Fibroblast of peridontal ligament (primary cell): Measurements from ENCODE around the gene OBSL1.
A peak's percentile ranks its signal among the peaks of the same experiment; 100 is the strongest.

Source experiments
- DNase-seq: peaks from one replicate; pipeline ENCODE4 v3.0.0-alpha.2; 2010; ENCODE audit errors: extremely low read depth

The OBSL1 gene

GRCh38 chr2:219531639-219532377 is 39.5 kb downstream of the OBSL1 start:
- DNase-seq: no peak

DNA sequence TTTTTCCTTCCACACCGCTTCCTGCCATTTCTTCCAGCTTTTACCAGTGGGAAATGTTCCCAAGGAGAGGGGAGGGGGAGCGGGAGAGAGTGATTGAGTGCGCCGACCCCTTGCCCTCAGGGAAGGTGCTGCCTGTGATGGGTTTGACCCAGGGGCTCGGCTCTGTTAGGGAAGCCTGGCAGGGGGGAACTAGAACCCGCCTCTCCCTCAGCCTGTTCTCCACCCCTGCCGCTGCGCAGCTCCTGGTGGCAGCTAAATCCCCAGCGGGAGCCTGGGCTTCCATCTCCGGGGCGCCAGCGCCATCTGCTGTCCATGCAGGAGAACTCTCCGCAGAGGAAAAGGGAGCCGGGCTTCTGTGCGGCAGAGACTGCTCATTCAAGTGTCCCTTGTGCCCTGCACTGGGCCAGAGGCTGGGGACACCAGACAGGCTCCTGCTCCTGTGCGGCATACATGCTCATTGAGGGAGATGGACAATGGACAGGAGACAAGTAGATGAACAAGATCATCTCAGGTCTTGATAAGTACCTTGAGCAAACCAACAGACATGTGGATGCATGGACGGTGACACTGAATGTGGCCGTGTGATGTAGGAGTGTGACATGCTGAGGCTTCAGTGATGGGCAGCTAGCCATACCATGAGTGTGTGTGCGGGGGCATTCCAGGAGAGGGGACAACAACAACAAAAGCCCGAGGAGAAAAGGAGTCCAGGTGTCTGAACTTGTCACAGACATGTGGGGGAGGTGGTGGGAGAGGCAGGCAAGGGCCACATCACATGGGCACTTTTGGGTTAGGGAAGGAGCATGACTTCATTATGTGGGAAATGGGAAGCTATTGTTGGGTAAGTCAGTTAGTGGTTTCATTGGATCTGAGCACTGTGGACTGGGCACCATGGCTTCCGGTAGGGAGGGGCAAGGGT is 41.0 kb downstream of the OBSL1 start:
- peak; percentile 81 for DNase-seq

DNA sequence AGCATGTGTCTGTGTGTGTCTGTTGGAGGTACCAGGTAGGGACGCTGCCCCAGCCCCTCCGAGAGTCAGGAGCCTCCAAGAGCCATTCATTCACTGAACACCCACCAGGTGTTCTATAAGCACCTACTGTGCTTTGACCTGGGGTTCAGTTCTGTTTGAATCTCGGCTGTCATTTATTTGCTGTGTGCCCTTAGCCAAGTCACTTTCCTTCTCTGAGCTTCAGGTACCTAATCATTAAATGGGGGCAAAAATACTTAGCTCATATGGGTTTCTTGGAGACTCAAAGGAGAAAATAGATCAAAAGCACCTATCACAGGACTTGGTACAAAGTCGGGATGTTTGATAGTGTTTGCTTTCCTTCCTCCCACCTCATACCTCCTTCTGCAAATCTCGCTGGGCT is 43.9 kb downstream of the OBSL1 start:
- DNase-seq: no peak

DNA sequence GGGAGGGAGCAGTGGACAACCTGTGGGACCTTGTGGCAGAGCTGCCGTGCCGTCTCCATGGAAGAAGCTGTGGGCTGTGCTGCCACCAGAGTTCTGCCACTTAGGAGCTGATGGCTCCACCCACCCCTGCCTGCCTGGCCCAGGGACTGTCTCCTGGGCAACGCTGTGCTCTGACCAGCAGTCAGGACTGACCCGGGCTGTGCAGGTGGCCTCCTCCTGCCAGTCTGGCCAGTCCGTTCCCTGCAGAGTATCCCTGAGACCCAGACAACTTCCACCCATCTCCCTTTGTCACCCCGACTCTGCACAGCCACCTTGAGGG is 44.3 kb downstream of the OBSL1 start:
- DNase-seq: no peak

DNA sequence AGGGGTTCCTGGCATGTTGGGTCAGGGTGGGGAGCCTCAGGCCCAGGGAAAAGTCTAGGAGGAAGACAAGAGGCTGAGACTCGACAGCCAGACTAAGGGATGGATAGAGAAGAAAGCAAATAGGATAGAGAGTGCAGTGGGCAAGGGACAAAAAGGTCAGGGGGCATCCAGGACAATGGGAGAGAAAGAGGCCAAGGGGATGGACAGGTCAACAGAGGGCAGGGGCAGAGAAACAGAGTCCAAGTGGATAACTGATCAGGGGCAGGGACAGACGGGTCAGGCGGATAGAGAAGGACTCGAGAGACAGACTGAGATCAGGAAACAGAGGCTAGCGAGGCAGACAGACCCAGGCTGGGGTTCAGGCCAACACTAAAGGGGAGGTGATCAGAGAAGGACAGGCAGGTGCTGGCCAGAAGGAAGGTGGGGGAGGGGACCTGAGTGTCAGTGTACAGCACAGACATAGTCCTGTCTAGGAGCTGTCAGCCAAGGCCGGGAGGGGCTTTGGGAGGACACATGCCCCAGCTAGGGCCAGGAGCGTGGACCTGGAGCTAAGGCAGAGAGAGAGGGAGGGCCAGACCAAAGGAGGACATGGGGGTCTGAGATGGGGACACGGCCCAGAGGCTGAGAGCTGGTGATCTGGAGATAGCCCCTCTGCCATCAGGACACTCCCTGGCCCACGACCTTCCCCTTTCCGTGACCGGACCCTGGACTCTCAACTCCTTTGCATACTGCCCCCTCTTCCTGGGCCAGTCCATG is 44.8 kb downstream of the OBSL1 start:
- DNase-seq: no peak

- DNase-seq: no peak
Measured at GRCh38 chr2:219525533-219526232, 45.7 kb downstream of the OBSL1 start.

GRCh38 chr2:219524817-219525216 is 46.5 kb downstream of the OBSL1 start:
- DNase-seq: no peak

GRCh38 chr2:219523031-219523671 is 48.2 kb downstream of the OBSL1 start:
- DNase-seq: no peak

DNA sequence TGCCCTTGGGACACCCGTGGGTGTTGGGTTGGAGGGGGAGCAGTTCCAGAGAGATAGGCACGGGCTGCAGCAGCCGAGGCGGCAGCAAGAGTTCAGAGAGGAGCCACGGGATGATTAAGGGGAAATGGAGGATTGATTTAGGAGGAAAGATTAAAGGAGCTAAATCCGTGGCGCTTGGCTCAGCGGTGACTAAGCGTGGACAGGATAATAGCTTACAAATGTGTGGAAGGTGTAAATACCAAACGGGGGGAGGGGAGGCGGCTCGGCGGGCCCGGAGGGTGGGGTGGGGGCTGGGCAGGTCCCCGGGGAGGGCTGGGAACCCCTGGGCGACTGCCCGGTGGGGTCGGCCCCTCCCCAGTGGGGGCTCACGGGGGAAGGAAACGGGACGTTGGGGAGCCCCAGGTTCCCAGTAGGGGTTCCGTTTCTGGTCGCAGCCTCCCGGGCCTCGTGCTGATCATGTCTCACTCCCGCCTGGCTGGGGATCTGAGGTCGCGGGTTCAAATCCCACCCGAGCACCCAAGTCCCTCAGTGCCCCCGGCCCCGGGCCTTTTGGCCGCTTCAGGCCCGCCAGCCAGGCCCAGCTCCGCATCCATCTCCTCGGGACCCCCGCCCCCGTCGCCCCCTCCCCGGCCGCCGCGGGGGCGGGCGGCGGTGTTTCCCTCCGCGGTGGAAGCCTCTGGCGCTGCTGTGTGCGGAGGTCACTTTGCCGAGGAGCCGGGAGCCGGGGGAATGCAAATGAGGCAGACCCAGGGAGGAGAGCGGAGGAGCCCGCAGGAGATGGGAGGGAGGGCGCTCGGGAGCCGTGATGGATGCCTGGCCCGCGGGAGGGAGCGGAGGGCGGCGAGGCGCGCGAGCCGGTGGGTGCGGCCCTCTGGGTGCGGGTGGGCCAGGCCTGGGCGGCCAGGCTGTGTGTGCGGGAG is 49.0 kb downstream of the OBSL1 start:
- DNase-seq: peak; percentile 66

GRCh38 chr2:219521066-219521880 is 50.1 kb downstream of the OBSL1 start:
- no peak for DNase-seq

- no peak for DNase-seq
Measured at GRCh38 chr2:219520079-219520478, 51.3 kb downstream of the OBSL1 start.

DNA sequence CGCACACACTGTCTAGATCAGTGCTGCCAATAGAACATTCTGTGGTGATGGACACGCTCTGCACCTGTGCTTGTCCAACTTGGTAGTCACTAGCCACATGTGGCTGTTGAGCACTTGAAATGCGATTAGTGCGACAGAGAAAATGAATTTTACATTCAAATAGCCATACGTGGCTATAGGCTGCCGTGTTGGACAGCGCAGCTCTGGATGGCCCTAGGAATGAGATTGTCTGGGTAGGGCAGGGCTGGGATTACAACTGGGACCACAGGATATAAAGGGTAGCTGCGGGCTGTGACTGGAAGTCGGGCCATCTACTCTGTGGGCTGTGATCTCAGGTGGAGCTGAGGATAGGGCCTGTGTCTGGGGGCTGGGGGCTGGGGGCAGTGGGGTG is 51.8 kb downstream of the OBSL1 start:
- no peak for DNase-seq

- DNase-seq: no peak
Measured at GRCh38 chr2:219517954-219518778, 53.2 kb downstream of the OBSL1 start.

DNA sequence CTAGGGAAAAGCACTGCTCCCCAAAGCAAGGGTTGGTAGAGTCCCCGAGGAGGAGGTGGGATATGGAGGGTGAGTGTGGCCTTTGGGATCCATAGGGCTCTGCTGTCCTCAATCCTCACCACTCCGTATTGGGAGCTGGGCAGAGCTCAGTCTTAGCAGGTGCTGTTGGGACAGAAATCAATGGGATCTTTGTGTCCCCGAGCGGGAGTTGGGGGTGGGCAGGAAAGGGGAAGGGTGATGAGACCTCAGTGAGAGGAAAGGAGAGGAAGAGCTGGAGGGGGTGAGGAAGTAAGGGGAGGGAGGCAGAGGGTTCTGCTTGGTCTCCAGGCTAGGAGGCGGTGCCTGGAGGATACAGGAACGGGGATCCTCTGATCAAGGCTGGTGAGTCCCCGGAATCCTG is 54.5 kb downstream of the OBSL1 start:
- no peak for DNase-seq

GRCh38 chr2:219515874-219516629 is 55.3 kb downstream of the OBSL1 start:
- no peak for DNase-seq

DNA sequence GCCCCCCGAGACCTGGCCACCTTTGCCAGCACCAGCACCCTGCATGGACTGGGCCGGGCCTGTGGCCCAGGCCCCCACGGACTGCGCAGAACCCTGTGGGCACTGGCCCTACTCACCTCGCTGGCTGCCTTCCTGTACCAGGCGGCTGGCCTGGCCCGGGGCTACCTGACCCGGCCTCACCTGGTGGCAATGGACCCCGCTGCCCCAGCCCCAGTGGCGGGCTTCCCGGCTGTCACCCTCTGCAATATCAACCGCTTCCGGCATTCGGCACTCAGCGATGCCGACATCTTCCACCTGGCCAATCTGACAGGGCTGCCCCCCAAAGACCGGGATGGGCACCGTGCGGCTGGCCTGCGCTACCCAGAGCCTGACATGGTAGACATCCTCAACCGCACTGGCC is 56.5 kb downstream of the OBSL1 start:
- no peak for DNase-seq

- no peak for DNase-seq
Measured at GRCh38 chr2:219514196-219514761, 57.1 kb downstream of the OBSL1 start, which contains the start of gene ASIC4. Gene ASIC4, plus strand, starts transcription at chr2:219514482. Its CDS starts 243 bp downstream, at chr2:219514725.
